ENCODE measurements around the gene P4HTM.
A peak's percentile ranks its signal among the peaks of the same experiment; 100 is the strongest.

The P4HTM gene

GRCh38 chr3:49012441-49013017 lies 22.5 kb downstream of the P4HTM start:
- Mint-ChIP-seq H3K27me3 (no peaks in the 10 kb centered on the region), H3K4me1 (ENCODE audit: low read depth) (peaks cover 22% of the 10 kb centered on the region), H3K9me3 (no peaks in the 10 kb centered on the region), H3K36me3 (ENCODE audit: low read depth) (peaks cover 33% of the 10 kb centered on the region), H3K27ac (no peak overlapping the region), H3K4me3 (no peak overlapping the region)

GRCh38 chr3:49013113-49013737 lies 23.2 kb downstream of the P4HTM start:
- Mint-ChIP-seq H3K27me3 (no peaks in the 10 kb centered on the region), H3K4me3 (no peak overlapping the region), H3K4me1 (ENCODE audit: low read depth) (peaks cover 22% of the 10 kb centered on the region), H3K27ac (no peak overlapping the region), H3K36me3 (ENCODE audit: low read depth) (peaks cover 29% of the 10 kb centered on the region), H3K9me3 (no peaks in the 10 kb centered on the region)

GRCh38 chr3:49013738-49014660 lies 24.0 kb downstream of the P4HTM start:
- no peaks in the 10 kb centered on the region for H3K27me3 Mint-ChIP-seq
- H3K4me1 Mint-ChIP-seq (ENCODE audit: low read depth): peaks cover 21% of the 10 kb centered on the region
- no peak overlapping the region for H3K27ac Mint-ChIP-seq
- H3K9me3 Mint-ChIP-seq: no peaks in the 10 kb centered on the region
- H3K4me3 Mint-ChIP-seq: no peak overlapping the region
- peaks cover 25% of the 10 kb centered on the region for H3K36me3 Mint-ChIP-seq (ENCODE audit: low read depth)

DNA sequence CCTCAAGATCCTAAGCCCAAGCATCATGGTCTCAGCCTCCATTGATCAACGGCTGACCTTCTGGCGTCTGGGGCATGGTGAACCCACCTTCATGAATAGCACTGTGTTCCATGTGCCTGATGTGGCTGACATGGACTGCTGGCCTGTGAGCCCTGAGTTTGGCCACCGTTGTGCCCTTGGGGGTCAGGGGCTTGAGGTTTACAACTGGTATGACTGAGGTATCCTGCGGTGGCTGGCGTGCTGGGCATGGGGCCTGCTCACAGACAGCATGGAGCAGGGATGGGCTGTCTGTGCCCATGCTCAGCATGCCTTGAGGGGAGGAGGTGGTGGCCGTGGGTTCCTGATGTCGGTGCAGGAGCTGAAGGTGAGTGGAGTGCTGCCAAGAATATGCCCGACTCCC lies 25.0 kb downstream of the P4HTM start:
- peaks cover 24% of the 10 kb centered on the region for H3K4me1 Mint-ChIP-seq (ENCODE audit: low read depth)

GRCh38 chr3:49015765-49016164 lies 25.7 kb downstream of the P4HTM start:
- Mint-ChIP-seq H3K36me3 (ENCODE audit: low read depth) (peaks cover 19% of the 10 kb centered on the region), H3K27ac (no peak overlapping the region)

More for the DNA sequence above, 25.0 kb downstream of the P4HTM start:
- no peak overlapping the region for H3K4me3 Mint-ChIP-seq
- no peak overlapping the region for H3K27ac Mint-ChIP-seq
- no peaks in the 10 kb centered on the region for H3K9me3 Mint-ChIP-seq
- no peaks in the 10 kb centered on the region for H3K27me3 Mint-ChIP-seq
- H3K36me3 Mint-ChIP-seq (ENCODE audit: low read depth): peaks cover 19% of the 10 kb centered on the region

GRCh38 chr3:49016414-49017228 lies 26.6 kb downstream of the P4HTM start:
- no peak overlapping the region for H3K27ac Mint-ChIP-seq
- peaks cover 19% of the 10 kb centered on the region for H3K36me3 Mint-ChIP-seq (ENCODE audit: low read depth)
- H3K9me3 Mint-ChIP-seq: no peaks in the 10 kb centered on the region
- peak overlapping the region; percentile 84 for H3K4me3 Mint-ChIP-seq
- no peaks in the 10 kb centered on the region for H3K27me3 Mint-ChIP-seq
- peaks cover 27% of the 10 kb centered on the region for H3K4me1 Mint-ChIP-seq (ENCODE audit: low read depth)

More at GRCh38 chr3:49015765-49016164, 25.7 kb downstream of the P4HTM start:
- Mint-ChIP-seq H3K4me1 (ENCODE audit: low read depth) (peaks cover 27% of the 10 kb centered on the region), H3K4me3 (no peak overlapping the region), H3K9me3 (no peaks in the 10 kb centered on the region), H3K27me3 (no peaks in the 10 kb centered on the region)

DNA sequence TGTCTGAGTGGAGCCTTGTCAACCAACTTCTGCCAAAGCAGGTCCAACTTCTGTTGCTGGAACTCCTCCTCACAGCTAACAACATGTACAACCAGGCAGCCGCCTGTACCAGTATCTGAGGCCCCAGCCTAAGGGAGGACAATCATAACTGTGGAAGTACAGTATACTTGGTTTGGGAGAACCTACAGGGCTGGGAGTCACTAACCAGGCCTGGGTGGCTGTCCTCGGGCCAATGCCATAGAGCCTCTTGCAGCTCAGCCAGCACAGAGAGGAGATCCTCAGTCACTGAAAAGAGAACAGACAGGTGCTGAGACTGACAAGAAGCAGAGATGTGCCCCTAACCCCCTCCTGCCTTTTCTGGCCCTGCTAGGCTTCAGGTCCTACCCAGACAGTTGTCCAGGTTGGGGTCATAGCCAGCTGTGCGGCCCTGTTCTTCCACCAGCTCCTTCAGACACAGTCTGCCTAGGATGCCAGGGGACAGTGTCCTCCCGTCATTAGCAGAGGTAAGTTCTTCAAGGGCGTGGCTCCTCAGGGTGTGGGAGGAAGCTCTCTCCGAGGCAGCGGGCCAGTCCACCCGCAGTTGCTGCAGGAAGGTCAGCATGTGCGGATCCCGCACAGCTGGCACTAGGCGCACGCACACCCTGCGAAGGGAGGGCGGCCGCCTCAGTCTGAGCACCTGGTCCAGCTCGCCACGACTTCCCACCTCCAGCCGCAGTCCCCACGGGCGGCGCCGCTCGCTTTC lies 27.4 kb downstream of the P4HTM start:
- Mint-ChIP-seq H3K4me1 (ENCODE audit: low read depth) (peaks cover 27% of the 10 kb centered on the region), H3K27ac (peak overlapping the region; percentile 49), H3K36me3 (ENCODE audit: low read depth) (peaks cover 14% of the 10 kb centered on the region), H3K27me3 (no peaks in the 10 kb centered on the region), H3K9me3 (no peaks in the 10 kb centered on the region), H3K4me3 (peak overlapping the region; percentile 84)

DNA sequence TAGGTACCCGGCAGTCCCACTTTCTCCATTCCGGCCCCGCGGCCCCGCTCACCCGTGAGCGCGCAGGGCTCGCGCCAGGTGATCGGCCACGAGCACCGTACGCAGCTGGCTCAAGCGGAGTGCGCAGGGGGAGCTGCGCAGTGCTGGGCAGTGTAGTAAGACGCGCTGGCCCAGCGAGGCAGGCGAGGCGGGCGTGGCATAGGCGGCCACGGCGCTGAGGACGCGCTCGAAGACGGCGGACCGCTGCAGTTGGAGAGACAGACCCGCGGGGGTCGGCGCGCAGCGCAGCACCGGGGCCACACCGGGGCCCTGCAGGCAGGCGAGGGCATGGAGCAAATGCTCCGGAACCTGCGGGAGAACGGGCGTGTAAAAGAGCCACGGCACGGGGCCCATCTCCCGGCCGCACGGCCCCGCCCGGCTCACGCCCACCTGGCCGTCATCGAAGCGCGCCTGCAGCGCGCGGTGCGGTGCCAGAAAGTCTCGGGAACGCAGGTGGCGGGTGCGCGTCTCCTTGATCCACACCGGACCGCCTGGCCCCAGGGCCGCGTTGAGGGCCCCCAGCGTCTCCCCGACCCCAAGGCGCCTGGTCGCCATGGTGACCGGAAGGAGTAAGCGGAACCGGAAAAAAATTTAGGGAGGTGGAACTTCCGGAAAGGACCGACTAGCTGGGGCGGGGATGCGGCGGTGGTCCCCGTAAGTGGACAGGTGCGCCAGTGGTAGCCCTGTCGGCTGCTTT lies 28.1 kb downstream of the P4HTM start, which contains the start of gene DALRD3:
DALRD3 (minus strand) TSS at position 610 of the 736 bp plus-strand sequence; CDS start at position 594, 16 bp downstream.
- peaks cover 21% of the 10 kb centered on the region for H3K36me3 Mint-ChIP-seq (ENCODE audit: low read depth)
- H3K4me1 Mint-ChIP-seq (ENCODE audit: low read depth): peaks cover 31% of the 10 kb centered on the region
- peak within 1 kb of the TSS; percentile 91 for H3K4me3 Mint-ChIP-seq
- no peaks in the 10 kb centered on the region for H3K9me3 Mint-ChIP-seq
- H3K27ac Mint-ChIP-seq: peak within 1 kb of the TSS; percentile 88
- no peaks in the 10 kb centered on the region for H3K27me3 Mint-ChIP-seq

DNA sequence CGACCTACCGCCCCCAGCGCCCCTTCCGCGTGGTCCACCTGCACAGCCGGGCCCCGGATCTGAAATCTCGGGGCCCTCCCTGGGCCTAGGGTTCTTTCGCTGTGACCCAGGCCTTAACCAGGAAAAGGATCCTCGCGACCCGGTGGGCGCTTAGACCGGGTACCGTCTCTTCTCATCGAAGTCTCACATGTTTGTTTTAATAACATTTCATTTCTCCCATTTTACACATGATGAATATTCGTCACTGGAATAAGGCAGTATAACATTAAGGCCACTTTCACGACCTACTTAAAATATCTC lies 28.6 kb downstream of the P4HTM start:
- Mint-ChIP-seq H3K4me3 (peak overlapping the region; percentile 91), H3K4me1 (ENCODE audit: low read depth) (peaks cover 37% of the 10 kb centered on the region), H3K9me3 (no peaks in the 10 kb centered on the region), H3K27me3 (no peaks in the 10 kb centered on the region), H3K27ac (peak overlapping the region; percentile 88), H3K36me3 (ENCODE audit: low read depth) (peaks cover 24% of the 10 kb centered on the region)

DNA sequence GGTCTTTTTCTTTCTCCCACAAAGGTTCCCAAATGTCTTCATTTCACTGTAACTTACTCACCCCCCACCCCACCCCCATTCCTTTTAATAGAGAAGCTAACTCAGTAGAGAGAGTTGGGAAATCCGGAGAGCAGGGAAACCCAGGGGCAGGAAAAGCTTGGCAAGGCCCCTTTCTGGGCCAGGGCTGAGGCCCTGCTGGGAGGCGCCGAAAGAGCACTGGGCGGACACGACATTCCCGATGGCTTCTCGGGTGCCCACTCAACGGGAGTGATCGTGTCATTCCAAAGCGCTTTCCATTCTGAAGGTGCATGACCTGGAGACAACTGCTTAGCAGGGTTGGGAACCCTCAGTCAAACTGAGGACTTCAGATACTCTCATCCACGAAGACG lies 29.9 kb downstream of the P4HTM start:
- Mint-ChIP-seq H3K36me3 (ENCODE audit: low read depth) (peaks cover 33% of the 10 kb centered on the region), H3K27me3 (no peaks in the 10 kb centered on the region), H3K9me3 (no peaks in the 10 kb centered on the region), H3K4me3 (peak overlapping the region; percentile 91), H3K4me1 (ENCODE audit: low read depth) (peaks cover 48% of the 10 kb centered on the region), H3K27ac (peak overlapping the region; percentile 86)

- peak overlapping the region; percentile 95 for H3K27ac Mint-ChIP-seq
- peaks cover 54% of the 10 kb centered on the region for H3K4me1 Mint-ChIP-seq (ENCODE audit: low read depth)
- no peaks in the 10 kb centered on the region for H3K9me3 Mint-ChIP-seq
- peaks cover 33% of the 10 kb centered on the region for H3K36me3 Mint-ChIP-seq (ENCODE audit: low read depth)
- H3K4me3 Mint-ChIP-seq: peak overlapping the region; percentile 91
- H3K27me3 Mint-ChIP-seq: no peaks in the 10 kb centered on the region
These were observed 30.5 kb downstream of the P4HTM start for GRCh38 chr3:49020330-49021212.

DNA sequence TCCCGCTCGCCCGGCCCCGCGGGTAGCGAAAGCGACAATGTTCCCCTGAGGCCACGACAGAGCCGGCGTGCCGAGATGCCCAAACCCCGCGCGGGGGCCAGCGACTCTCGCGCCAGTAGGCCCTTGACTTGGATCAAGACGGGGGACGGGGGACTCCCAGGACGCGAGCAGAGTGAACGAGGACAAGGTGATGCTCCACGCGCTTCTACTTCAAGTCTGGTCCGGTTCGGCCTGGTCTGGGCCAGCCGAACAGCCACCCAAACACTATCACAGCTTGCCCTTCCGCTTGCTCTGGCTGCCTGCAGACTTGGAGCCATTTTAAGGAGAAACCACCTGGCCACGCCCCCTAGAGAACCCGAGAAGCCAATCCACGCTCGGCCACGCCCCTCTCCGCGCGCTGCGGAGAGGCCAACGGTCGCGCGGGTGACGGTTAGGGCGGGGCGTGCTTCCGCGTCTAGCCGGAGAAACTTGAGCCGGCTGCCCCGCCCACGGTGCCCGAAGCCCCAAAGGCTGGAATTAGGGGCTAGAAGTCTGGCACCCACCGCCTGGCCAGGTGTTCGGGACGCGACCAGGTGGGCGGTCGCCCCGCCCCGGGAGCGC lies 31.3 kb downstream of the P4HTM start:
- Mint-ChIP-seq H3K27me3 (no peaks in the 10 kb centered on the region), H3K9me3 (no peaks in the 10 kb centered on the region), H3K36me3 (ENCODE audit: low read depth) (peaks cover 37% of the 10 kb centered on the region), H3K27ac (peak overlapping the region; percentile 95), H3K4me1 (ENCODE audit: low read depth) (peaks cover 61% of the 10 kb centered on the region), H3K4me3 (peak overlapping the region; percentile 91)

All from stimulated activated naive CD8-positive, alpha-beta T cell treated with anti-CD3 and anti-CD28 coated beads, Interleukin-15, Interleukin-2, amounts not matched to agents 100 ng/mL and 50 ng/mL, for 24 hours (primary cell).